GM12891 (cell line): Measurements from ENCODE around the gene CERCAM.
A peak's percentile ranks its signal among the peaks of the same experiment; 100 is the strongest.

Source experiments
- POLR2A ChIP-seq: IDR thresholded peaks from 2 replicates; pipeline ENCODE4 v1.6.1; 2011; ENCODE audit warnings: low read depth, low read length, control low read depth
- SPI1 ChIP-seq: IDR thresholded peaks from 2 replicates; pipeline ENCODE4 v1.6.1; 2011; ENCODE audit warnings: low read depth, low read length, control low read depth

- TF ChIP-seq SPI1 (no peak), POLR2A (peak; percentile 68; the same call in 1 of the 2 replicates)
Measured at GRCh38 chr9:128455849-128456612, 35.4 kb downstream of the CERCAM start, which contains the start of gene ODF2.
